ENCODE results near the gene RGS13. TPM values are rescaled to one million over a fixed set of nuclear protein-coding genes. Genes with fewer than 3 reads are reported as not detected.

The RGS13 gene
- total and polyA plus RNA-seq, 12 donors = 0.06 to 0.51 (median 0.13) TPM; not detected in 9

DNA sequence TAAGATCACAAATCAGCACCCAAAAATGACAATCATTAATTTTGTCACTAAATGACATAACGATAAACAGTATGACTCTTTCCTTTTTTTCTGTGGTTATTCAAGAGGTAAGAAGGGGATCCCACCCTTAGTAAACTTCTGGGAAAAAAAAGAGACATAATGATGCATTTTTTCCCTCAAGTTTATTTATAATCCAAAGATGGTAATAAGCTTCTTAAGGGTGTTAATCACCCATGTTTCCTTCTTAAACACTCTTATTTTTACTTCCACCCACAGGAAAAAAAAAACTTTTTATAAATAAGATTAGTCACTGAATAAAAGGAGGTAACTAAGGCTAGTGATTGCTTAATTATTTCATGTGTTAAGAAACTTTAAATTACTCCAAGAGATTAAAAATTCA is 35.7 kb upstream of the RGS13 start:
- DNase-seq = no peak
- intact Hi-C loops (cut with DNase I) = no loop called here
- H3K4me1 ChIP-seq (replicated peaks in 1 of 2) = peaks cover 0 to 5% of the 10 kb centered on the region in 2 donors
- H3K27me3 ChIP-seq = no peaks in the 10 kb centered on the region
- no peak overlapping the region for H3K27ac ChIP-seq
- H3K9me3 ChIP-seq (replicated peaks in 1 of 3) = no peaks in the 10 kb centered on the region
- TF ChIP-seq POLR2A (IDR thresholded peaks at IDR 0.05) = no peak
- TF ChIP-seq, protein P1, sequence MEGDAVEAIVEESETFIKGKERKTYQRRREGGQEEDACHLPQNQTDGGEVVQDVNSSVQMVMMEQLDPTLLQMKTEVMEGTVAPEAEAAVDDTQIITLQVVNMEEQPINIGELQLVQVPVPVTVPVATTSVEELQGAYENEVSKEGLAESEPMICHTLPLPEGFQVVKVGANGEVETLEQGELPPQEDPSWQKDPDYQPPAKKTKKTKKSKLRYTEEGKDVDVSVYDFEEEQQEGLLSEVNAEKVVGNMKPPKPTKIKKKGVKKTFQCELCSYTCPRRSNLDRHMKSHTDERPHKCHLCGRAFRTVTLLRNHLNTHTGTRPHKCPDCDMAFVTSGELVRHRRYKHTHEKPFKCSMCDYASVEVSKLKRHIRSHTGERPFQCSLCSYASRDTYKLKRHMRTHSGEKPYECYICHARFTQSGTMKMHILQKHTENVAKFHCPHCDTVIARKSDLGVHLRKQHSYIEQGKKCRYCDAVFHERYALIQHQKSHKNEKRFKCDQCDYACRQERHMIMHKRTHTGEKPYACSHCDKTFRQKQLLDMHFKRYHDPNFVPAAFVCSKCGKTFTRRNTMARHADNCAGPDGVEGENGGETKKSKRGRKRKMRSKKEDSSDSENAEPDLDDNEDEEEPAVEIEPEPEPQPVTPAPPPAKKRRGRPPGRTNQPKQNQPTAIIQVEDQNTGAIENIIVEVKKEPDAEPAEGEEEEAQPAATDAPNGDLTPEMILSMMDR (IDR thresholded peaks at IDR 0.05) = no peak
- H3K36me3 ChIP-seq (replicated peaks in 1 of 2) = no peaks in the 10 kb centered on the region
- 75 to 94% (median 82%) methylated on average over 1 of the region's 1 CpG for WGBS, 4 donors
- H3K4me3 ChIP-seq = no peak overlapping the region

DNA sequence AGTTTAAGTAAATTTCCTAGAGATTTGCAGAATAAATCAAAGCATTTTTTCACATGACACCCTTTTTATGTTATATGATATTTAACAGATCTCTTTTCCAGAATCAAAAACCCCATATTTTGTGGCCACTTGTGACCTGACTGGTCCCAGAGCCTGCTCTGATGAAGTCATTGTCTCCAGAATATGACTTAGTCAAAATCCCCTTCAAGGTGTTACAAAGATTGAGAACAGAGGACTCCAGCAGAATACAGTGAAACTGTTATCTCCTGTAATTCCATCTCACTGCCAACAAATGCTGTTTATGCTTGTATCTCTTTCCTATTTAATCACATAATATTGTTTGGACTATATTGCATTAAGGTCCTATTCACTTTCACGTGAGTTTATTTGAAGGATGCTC is 34.8 kb upstream of the RGS13 start:
- 69 to 87% (median 75%) methylated on average over 1 of the region's 1 CpG for WGBS, 4 donors
- no peaks in the 10 kb centered on the region for H3K36me3 ChIP-seq (replicated peaks in 1 of 2)
- no peaks in the 10 kb centered on the region for H3K27me3 ChIP-seq
- intact Hi-C loops (cut with DNase I) = no loop called here
- peaks cover 0 to 5% of the 10 kb centered on the region in 2 donors for H3K4me1 ChIP-seq (replicated peaks in 1 of 2)
- no peak overlapping the region for H3K4me3 ChIP-seq
- DNase-seq = no peak
- TF ChIP-seq, protein P1 (IDR thresholded peaks at IDR 0.05) = no peak
- no peak for TF ChIP-seq POLR2A (IDR thresholded peaks at IDR 0.05)
- H3K9me3 ChIP-seq (replicated peaks in 1 of 3) = no peaks in the 10 kb centered on the region
- H3K27ac ChIP-seq = no peak overlapping the region

DNA sequence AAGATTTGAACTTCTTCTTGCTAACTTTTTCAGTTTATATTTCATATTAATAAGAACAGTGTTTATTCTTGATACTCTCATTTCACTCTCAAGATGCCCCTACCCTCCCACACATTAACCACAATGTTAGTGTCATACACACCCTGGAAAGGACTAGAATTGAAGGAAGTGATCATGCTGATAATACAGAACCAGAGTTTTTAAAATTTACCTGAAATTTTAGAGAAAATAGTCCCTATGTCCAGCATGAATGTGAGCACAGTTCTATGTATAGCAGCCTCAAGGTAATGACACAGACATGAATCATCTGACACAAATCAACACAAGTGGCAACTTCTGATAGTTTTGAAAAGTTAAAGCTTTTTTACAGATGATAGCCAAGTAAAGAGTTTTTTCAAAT is 34.4 kb upstream of the RGS13 start:
- Histone ChIP-seq H3K4me3 (no peak overlapping the region), H3K9me3 (replicated peaks in 1 of 3) (no peaks in the 10 kb centered on the region), H3K27ac (no peak overlapping the region), H3K36me3 (replicated peaks in 1 of 2) (no peaks in the 10 kb centered on the region), H3K27me3 (no peaks in the 10 kb centered on the region), H3K4me1 (replicated peaks in 1 of 2) (peaks cover 0 to 5% of the 10 kb centered on the region in 2 donors)
- DNase-seq = no peak
- TF ChIP-seq, protein P1 (IDR thresholded peaks at IDR 0.05) = no peak
- TF ChIP-seq POLR2A (IDR thresholded peaks at IDR 0.05) = no peak
- intact Hi-C loops (cut with DNase I) = no loop called here

DNA sequence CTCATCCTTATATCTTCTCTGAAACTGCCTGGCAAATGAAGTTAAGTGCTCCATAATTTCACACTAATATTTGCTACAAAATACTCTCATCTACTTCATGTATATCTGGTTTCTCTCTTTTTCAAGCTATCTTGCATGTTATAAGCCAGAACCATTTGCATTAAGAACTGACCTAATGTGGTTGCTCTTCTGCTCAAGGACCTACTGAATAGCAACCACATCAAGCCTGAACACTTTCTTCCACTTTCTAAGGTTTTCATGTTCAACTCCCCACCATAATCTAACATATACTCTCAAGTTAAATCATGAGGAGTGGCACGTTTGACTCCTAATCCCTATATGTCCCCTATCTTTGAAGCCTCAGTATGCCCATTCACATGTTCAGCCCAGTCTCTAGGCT is 33.2 kb upstream of the RGS13 start:
- Histone ChIP-seq H3K9me3 (replicated peaks in 1 of 3) (no peaks in the 10 kb centered on the region), H3K4me3 (no peak overlapping the region), H3K27me3 (no peaks in the 10 kb centered on the region), H3K36me3 (replicated peaks in 1 of 2) (no peaks in the 10 kb centered on the region), H3K4me1 (replicated peaks in 1 of 2) (peaks cover 0 to 5% of the 10 kb centered on the region in 2 donors), H3K27ac (no peak overlapping the region)
- WGBS, 4 donors = 86 to 91% (median 88%) methylated on average over 1 of the region's 1 CpG
- TF ChIP-seq, protein P1 (IDR thresholded peaks at IDR 0.05) = no peak
- TF ChIP-seq POLR2A (IDR thresholded peaks at IDR 0.05) = no peak
- no peak for DNase-seq
- intact Hi-C loops (cut with DNase I) = no loop called here

All from adrenal gland (tissue), 12 donors.